Spleen (tissue), 7 donors: ENCODE results near the gene CMIP.

ENCODE experiments used
- POLR2A ChIP-seq, 3 donors: fragments of 450-650 bp; IDR thresholded peaks; one replicate each; pipeline ENCODE4 v1.5.1; 2017; ENCODE audit warnings: antibody characterized with exemption in 3 of 3, mild to moderate bottlenecking in 1 of 3
- POLR2AphosphoS5 ChIP-seq, 3 donors: sonication (generic); formaldehyde crosslinking; IDR thresholded peaks; one replicate each; pipeline ENCODE4 v1.5.1; 2017; ENCODE audit warnings: antibody characterized with exemption in 3 of 3
- TF ChIP-seq, protein P1 (sequence below), 11 experiments: fragments of 200-600 bp in 7 of 11; fragments of 450-650 bp in 4 of 11; sonication (generic) in 4 of 11; IDR thresholded peaks in 8 of 11; conservative IDR thresholded peaks in 3 of 11; 1 replicate in 7 of 11; 2 replicates in 4 of 11; pipeline versions ENCODE4 v1.4.0 to v1.8.0; 2016 to 2021; ENCODE audit warnings: antibody characterized with exemption in 11 of 11, inconsistent platforms in 4 of 11, mild to moderate bottlenecking in 1 of 11
- donor health status: DM: no; HTN: no; CAD: no; lungs with moderate emphysema.
- donor health status: DM: no; HTN: no; CAD: no.
- donor health status: DM: no; HTN: no; CAD: no.

DNA sequence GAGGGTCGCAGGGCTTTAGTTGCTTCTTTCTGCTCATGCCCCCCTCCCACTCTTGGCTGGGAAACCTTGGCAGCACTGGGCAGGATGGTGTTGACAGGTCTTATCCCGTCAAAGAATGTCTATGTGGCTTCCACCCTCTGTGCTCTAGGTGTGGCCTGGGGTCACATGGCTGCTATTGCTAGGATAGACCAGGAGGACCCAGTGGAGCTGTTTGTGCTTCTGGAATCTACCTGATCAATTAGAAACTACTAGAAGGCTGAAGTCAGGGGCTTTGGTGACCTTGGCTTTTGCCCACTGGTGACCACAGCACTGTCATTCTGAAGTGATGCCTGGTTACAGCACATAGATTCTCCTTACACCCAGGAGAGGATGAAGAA, 105.8 kb downstream of the CMIP start:
- TF ChIP-seq, protein P1, sequence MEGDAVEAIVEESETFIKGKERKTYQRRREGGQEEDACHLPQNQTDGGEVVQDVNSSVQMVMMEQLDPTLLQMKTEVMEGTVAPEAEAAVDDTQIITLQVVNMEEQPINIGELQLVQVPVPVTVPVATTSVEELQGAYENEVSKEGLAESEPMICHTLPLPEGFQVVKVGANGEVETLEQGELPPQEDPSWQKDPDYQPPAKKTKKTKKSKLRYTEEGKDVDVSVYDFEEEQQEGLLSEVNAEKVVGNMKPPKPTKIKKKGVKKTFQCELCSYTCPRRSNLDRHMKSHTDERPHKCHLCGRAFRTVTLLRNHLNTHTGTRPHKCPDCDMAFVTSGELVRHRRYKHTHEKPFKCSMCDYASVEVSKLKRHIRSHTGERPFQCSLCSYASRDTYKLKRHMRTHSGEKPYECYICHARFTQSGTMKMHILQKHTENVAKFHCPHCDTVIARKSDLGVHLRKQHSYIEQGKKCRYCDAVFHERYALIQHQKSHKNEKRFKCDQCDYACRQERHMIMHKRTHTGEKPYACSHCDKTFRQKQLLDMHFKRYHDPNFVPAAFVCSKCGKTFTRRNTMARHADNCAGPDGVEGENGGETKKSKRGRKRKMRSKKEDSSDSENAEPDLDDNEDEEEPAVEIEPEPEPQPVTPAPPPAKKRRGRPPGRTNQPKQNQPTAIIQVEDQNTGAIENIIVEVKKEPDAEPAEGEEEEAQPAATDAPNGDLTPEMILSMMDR (IDR thresholded peaks at IDR 0.05 in 8 of 11, conservative IDR thresholded peaks at IDR 0.05 in 3 of 11) = no peak
- TF ChIP-seq POLR2A (IDR thresholded peaks at IDR 0.05) (no peak), POLR2AphosphoS5 (IDR thresholded peaks at IDR 0.05) (no peak)
